IMR-90 (cell line): ENCODE results near the gene OSTF1. TPM values are rescaled to one million over a fixed set of nuclear protein-coding genes. Genes with fewer than 3 reads are reported as not detected.

Experiments
- ATAC-seq: fragments of 200-7000 bp; cut with Tn5 transposase; 2 replicates; pipeline ENCODE4 v1.9.1; 2020; ENCODE audit warnings: low read depth, mild to moderate bottlenecking, moderate library complexity
- BruUV-seq: library from RNA; stranded (reverse); fragments of 400-500 nt; replicated peaks from 2 replicates; lab custom pipeline; 2021; lab: Mats Ljungman, UMichigan
- CTCF ChIA-PET: fragments of 300-600 bp; formaldehyde crosslinking; extraction: SDS; loops from one replicate; lab custom pipeline; 2021; ENCODE audit warnings: antibody characterized with exemption; lab: Yijun Ruan, JAX
- POLR2A ChIA-PET: fragments of 300-600 bp; sonication (Branson Sonifier 250); formaldehyde crosslinking; loops from one replicate; lab custom pipeline; 2022; ENCODE audit warnings: antibody characterized with exemption; ENCODE audit not compliant: unreplicated experiment; lab: Charles Lee
- DNase-seq: peaks from one replicate; pipeline ENCODE4 v3.0.0; 2013
- H2AFZ ChIP-seq: replicated peaks from 2 replicates; pipeline ENCODE3; 2013; ENCODE audit warnings: low read length, mild to moderate bottlenecking; ENCODE audit not compliant: poor library complexity
- H2AK5ac ChIP-seq: 2 replicates; pipeline ENCODE4 v1.6.1; 2013; ENCODE audit warnings: low read depth, low read length, inconsistent platforms
- H2AK9ac ChIP-seq: replicated peaks from 2 replicates; pipeline ENCODE3; 2013; ENCODE audit warnings: mild to moderate bottlenecking, low read depth, low read length, moderate library complexity; ENCODE audit not compliant: poor library complexity
- H2BK120ac ChIP-seq: 2 replicates; pipeline ENCODE4 v1.6.1; 2013; ENCODE audit warnings: low read depth, low read length, inconsistent platforms
- H2BK15ac ChIP-seq: 3 replicates; pipeline ENCODE4 v1.6.1; 2013; ENCODE audit warnings: low read depth, low read length, inconsistent platforms
- H2BK20ac ChIP-seq: 2 replicates; pipeline ENCODE4 v1.6.1; 2013; ENCODE audit warnings: low read depth, mild to moderate bottlenecking, inconsistent platforms, low read length, moderate library complexity
- H2BK5ac ChIP-seq: 2 replicates; pipeline ENCODE4 v1.6.1; 2013; ENCODE audit warnings: mild to moderate bottlenecking, low read depth, low read length, inconsistent platforms; ENCODE audit not compliant: poor library complexity, severe bottlenecking
- H3K14ac ChIP-seq: replicated peaks from 2 replicates; pipeline ENCODE4 v1.6.1; 2013; ENCODE audit warnings: low read depth, low read length, inconsistent platforms
- H3K18ac ChIP-seq: 2 replicates; pipeline ENCODE4 v1.6.1; 2013; ENCODE audit warnings: low read depth, low read length, control low read depth
- H3K23ac ChIP-seq: 2 replicates; pipeline ENCODE4 v1.6.1; 2013; ENCODE audit warnings: low read depth, low read length, inconsistent platforms
- H3K27ac ChIP-seq: 2 replicates; pipeline ENCODE4 v1.5.1; 2013; ENCODE audit warnings: mild to moderate bottlenecking, control low read depth, low read length; ENCODE audit not compliant: insufficient read depth
- H3K27me3 ChIP-seq: 2 replicates; pipeline ENCODE4 v1.6.1; 2013; ENCODE audit warnings: low read length; ENCODE audit not compliant: control insufficient read depth, insufficient read depth
- H3K36me3 ChIP-seq: 2 replicates; pipeline ENCODE4 v1.6.1; 2013; ENCODE audit warnings: low read length, mixed read lengths; ENCODE audit not compliant: control insufficient read depth, insufficient read depth
- H3K4ac ChIP-seq: 2 replicates; pipeline ENCODE4 v1.6.1; 2013; ENCODE audit warnings: low read depth, low read length, inconsistent platforms
- H3K4me1 ChIP-seq: 2 replicates; pipeline ENCODE4 v1.6.1; 2013; ENCODE audit warnings: low read length, mixed read lengths; ENCODE audit not compliant: control insufficient read depth, insufficient read depth
- H3K4me2 ChIP-seq: 2 replicates; pipeline ENCODE4 v1.6.1; 2013; ENCODE audit warnings: low read depth, mild to moderate bottlenecking, control low read depth, low read length, moderate library complexity
- H3K4me3 ChIP-seq: 2 replicates; pipeline ENCODE4 v1.5.1; 2013; ENCODE audit warnings: low read depth, mild to moderate bottlenecking, control low read depth, low read length, moderate library complexity; ENCODE audit not compliant: insufficient read depth
- H3K56ac ChIP-seq: 2 replicates; pipeline ENCODE4 v1.6.1; 2013; ENCODE audit warnings: low read length, inconsistent platforms; ENCODE audit not compliant: insufficient read depth; ENCODE audit errors: extremely low read depth
- H3K79me1 ChIP-seq, 2 experiments: 2 replicates each; pipeline ENCODE4 v1.6.1; 2013; ENCODE audit warnings: low read length in 2 of 2, inconsistent platforms in 1 of 2, low read depth in 1 of 2
- H3K9ac ChIP-seq: 2 replicates; pipeline ENCODE4 v1.6.1; 2013; ENCODE audit warnings: low read depth, low read length, control low read depth
- H3K9me1 ChIP-seq: 2 replicates; pipeline ENCODE4 v1.6.1; 2013; ENCODE audit warnings: low read length, inconsistent platforms; ENCODE audit not compliant: insufficient read depth
- H3K9me3 ChIP-seq: 2 replicates; pipeline ENCODE4 v1.6.1; 2013; ENCODE audit warnings: low read length; ENCODE audit not compliant: control insufficient read depth, insufficient read depth
- H4K20me1 ChIP-seq: 2 replicates; pipeline ENCODE4 v1.6.1; 2013; ENCODE audit warnings: low read length, inconsistent platforms; ENCODE audit not compliant: insufficient read depth
- H4K5ac ChIP-seq: 2 replicates; pipeline ENCODE4 v1.6.1; 2013; ENCODE audit warnings: mild to moderate bottlenecking, low read depth, low read length, control low read depth
- H4K8ac ChIP-seq, 2 experiments: 2 replicates each; pipeline ENCODE4 v1.6.1; 2013; ENCODE audit warnings: low read depth in 2 of 2, low read length in 2 of 2, control low read depth in 1 of 2, inconsistent platforms in 1 of 2
- H4K91ac ChIP-seq: 2 replicates; pipeline ENCODE4 v1.6.1; 2013; ENCODE audit warnings: low read depth, low read length, inconsistent platforms; ENCODE audit not compliant: insufficient read depth
- CEBPB ChIP-seq: IDR thresholded peaks from 2 replicates; pipeline ENCODE4 v1.6.1; 2012; ENCODE audit warnings: low read depth, low read length, improper control_type of control experiment
- FOS ChIP-seq: fragments of 150-350 bp; IDR thresholded peaks from 2 replicates; pipeline ENCODE4 v1.6.1; 2016; ENCODE audit warnings: low read depth, low read length
- MAFK ChIP-seq: IDR thresholded peaks from 2 replicates; pipeline ENCODE4 v1.6.1; 2012; ENCODE audit warnings: low read depth, low read length, improper control_type of control experiment
- MAZ ChIP-seq: IDR thresholded peaks from 2 replicates; pipeline ENCODE4 v1.6.1; 2012; ENCODE audit warnings: low read depth, mild to moderate bottlenecking, low read length, improper control_type of control experiment, moderate library complexity, borderline replicate concordance
- POLR2A ChIP-seq: IDR thresholded peaks from 2 replicates; pipeline ENCODE4 v1.6.1; 2012; ENCODE audit warnings: mild to moderate bottlenecking, low read depth, low read length
- RCOR1 ChIP-seq: IDR thresholded peaks from 2 replicates; pipeline ENCODE4 v1.6.1; 2012; ENCODE audit warnings: mild to moderate bottlenecking, low read length, improper control_type of control experiment; ENCODE audit not compliant: insufficient replicate concordance
- SMC3 ChIP-seq: fragments of 150-350 bp; IDR thresholded peaks from 2 replicates; pipeline ENCODE4 v1.6.1; 2016; ENCODE audit warnings: low read depth, mild to moderate bottlenecking, antibody characterized with exemption, low read length, moderate library complexity
- WGBS, 2 experiments: methylation state at CpG; one replicate each; pipeline versions ENCODE4 v1.1.5 to v1.1.7; 2013; ENCODE audit warnings: missing lambda C conversion rate in 2 of 2; ENCODE audit not compliant: insufficient read length in 1 of 2; ENCODE audit errors: extremely low coverage in 2 of 2; 5-methylcytosine and 5-hydroxymethylcytosine counted together
- dilution Hi-C: fragments of 300-500 bp; cut with HindIII; formaldehyde crosslinking; loops from one replicate; pipeline ENCODE4 v1.14.3; 2018; ENCODE audit warnings: low sequenced_read_pairs; ENCODE audit not compliant: unreplicated experiment
- in situ Hi-C: fragments of 300-500 bp; cut with MboI; formaldehyde crosslinking; loops from 3 replicates; pipeline ENCODE4 v1.14.3; 2019; ENCODE audit warnings: low sequenced_read_pairs, inconsistent platforms, mixed read lengths
- intact Hi-C: fragments of 100-400 bp; cut with micrococcal nuclease; formaldehyde crosslinking; loops from 2 replicates; pipeline ENCODE4 v1.10.0; 2022
- polyA plus RNA-seq, 3 experiments: library from polyadenylated mRNA; depleted of rRNA; stranded (reverse); fragments of >200 nt; gene quantifications; 2 replicates each; pipeline ENCODE4 v1.2.3, GENCODE V29; 2012; ENCODE audit warnings: low replicate concordance in 1 of 3
- total RNA-seq: library from RNA; depleted of rRNA; stranded (reverse); fragments of >200 nt; gene quantifications from 2 replicates; pipeline ENCODE4 v1.2.3, GENCODE V29; 2012
- TF ChIP-seq, protein P1 (sequence below): fragments of 150-350 bp; IDR thresholded peaks from 2 replicates; pipeline ENCODE4 v1.6.1; 2016; ENCODE audit warnings: low read depth, mild to moderate bottlenecking, low read length, moderate library complexity, borderline replicate concordance
- TF ChIP-seq, protein P2 (sequence below): conservative IDR thresholded peaks from 2 replicates; pipeline ENCODE4 v1.5.1; 2012; ENCODE audit warnings: mild to moderate bottlenecking, low read depth, low read length, improper control_type of control experiment

OSTF1 gene
- total and polyA plus RNA-seq, 2 of the 4 experiments (the other 2 are of a cell fraction): 17.1 to 41.6 TPM

DNA sequence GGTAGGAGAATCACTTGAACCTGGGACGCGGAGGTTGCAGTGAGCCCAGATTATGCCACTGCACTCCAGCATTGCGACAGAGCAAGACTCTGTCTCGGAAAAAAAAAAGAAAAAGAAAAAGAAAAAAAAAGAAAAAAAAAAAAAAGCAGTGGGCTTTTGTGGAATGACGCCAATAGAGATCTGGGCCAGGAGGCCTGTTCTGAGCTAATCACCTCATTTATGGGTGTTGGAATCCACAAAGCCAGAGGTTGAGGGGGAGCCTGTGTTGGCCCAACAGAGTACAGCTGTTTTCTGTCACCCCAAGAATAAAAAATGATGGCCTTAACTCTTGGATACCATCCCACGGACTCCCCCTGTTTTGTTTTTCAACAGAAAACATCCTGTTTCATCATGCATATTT is 18.5 kb downstream of the OSTF1 start:
- Histone ChIP-seq H3K9me3 (no peaks in the 10 kb centered on the region), H3K18ac (no peak overlapping the region), H4K8ac (peak overlapping the region in 1 of 2 experiments; percentile 53; a peak in 1 of 4 replicates), H4K20me1 (no peaks in the 10 kb centered on the region), H4K5ac (no peak overlapping the region), H3K79me1 (peaks cover 7 to 54% of the 10 kb centered on the region in 2 experiments), H2AK5ac (no peak overlapping the region), H3K9ac (no peak overlapping the region), H4K91ac (no peak overlapping the region), H3K4me1 (peaks cover 2% of the 10 kb centered on the region; the same call in 1 of the 2 replicates), H2AFZ (peak overlapping the region; percentile 63), H3K27me3 (no peaks in the 10 kb centered on the region), H2BK120ac (no peak overlapping the region), H3K56ac (no peak overlapping the region), H2BK20ac (no peak overlapping the region), H3K27ac (no peak overlapping the region; the same call in 1 of the 2 replicates), H3K4me3 (no peak overlapping the region), H3K4ac (no peak overlapping the region), H3K36me3 (no peaks in the 10 kb centered on the region), H3K23ac (no peak overlapping the region), H2BK5ac (no peak overlapping the region), H3K4me2 (0 out of 2 replicates have a peak overlapping the region, but pooled peaks have one; percentile 2), H3K14ac (peak overlapping the region; percentile 9; the same call in 1 of the 2 replicates), H2BK15ac (no peak overlapping the region), H3K9me1 (peaks cover 4% of the 10 kb centered on the region; the same call in 1 of the 2 replicates), H2AK9ac (no peak overlapping the region)
- POLR2A ChIA-PET: no interaction called here
- dilution Hi-C loops (no loop called here), in situ Hi-C loops (no loop called here), intact Hi-C loops (loop anchor here (5.0 kb wide), 1 partner anchor 40 kb away; no protein-coding TSS in a partner anchor)
- ATAC-seq: no peak
- WGBS, 2 experiments: 63% methylated on average over 3 of the region's 6 CpGs; no CpG with 5 or more reads in 1 of the 2 experiments
- no peak for TF ChIP-seq FOS
- TF ChIP-seq RCOR1: no peak
- TF ChIP-seq, protein P1, sequence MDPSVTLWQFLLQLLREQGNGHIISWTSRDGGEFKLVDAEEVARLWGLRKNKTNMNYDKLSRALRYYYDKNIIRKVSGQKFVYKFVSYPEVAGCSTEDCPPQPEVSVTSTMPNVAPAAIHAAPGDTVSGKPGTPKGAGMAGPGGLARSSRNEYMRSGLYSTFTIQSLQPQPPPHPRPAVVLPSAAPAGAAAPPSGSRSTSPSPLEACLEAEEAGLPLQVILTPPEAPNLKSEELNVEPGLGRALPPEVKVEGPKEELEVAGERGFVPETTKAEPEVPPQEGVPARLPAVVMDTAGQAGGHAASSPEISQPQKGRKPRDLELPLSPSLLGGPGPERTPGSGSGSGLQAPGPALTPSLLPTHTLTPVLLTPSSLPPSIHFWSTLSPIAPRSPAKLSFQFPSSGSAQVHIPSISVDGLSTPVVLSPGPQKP: no peak
- no peak for TF ChIP-seq POLR2A
- no peak for TF ChIP-seq MAFK
- TF ChIP-seq, protein P2, sequence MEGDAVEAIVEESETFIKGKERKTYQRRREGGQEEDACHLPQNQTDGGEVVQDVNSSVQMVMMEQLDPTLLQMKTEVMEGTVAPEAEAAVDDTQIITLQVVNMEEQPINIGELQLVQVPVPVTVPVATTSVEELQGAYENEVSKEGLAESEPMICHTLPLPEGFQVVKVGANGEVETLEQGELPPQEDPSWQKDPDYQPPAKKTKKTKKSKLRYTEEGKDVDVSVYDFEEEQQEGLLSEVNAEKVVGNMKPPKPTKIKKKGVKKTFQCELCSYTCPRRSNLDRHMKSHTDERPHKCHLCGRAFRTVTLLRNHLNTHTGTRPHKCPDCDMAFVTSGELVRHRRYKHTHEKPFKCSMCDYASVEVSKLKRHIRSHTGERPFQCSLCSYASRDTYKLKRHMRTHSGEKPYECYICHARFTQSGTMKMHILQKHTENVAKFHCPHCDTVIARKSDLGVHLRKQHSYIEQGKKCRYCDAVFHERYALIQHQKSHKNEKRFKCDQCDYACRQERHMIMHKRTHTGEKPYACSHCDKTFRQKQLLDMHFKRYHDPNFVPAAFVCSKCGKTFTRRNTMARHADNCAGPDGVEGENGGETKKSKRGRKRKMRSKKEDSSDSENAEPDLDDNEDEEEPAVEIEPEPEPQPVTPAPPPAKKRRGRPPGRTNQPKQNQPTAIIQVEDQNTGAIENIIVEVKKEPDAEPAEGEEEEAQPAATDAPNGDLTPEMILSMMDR: no peak
- TF ChIP-seq MAZ: no peak
- TF ChIP-seq SMC3: no peak
- TF ChIP-seq CEBPB: no peak
- BruUV-seq: no TSS peak
- DNase-seq: no peak
- CTCF ChIA-PET: interaction anchor here (0.6 to 0.7 kb wide), 2 partner anchors 42 to 122 kb away, joined by 3 to 10 read pairs; no protein-coding TSS in a partner anchor
